GM12892 (cell line): Measurements from ENCODE around the gene HDAC10.
A peak's percentile ranks its signal among the peaks of the same experiment; 100 is the strongest.

Experiments
- DNase-seq: peaks from one replicate; pipeline ENCODE4 v3.0.0; 2011; ENCODE audit not compliant: insufficient read length
- FAIRE-seq: peaks from 2 replicates; lab custom pipeline; 2011; peaks lifted over from hg19 to GRCh38; lab: Jason Lieb, UNC
- POLR2A ChIP-seq: IDR thresholded peaks from 2 replicates; pipeline ENCODE4 v1.6.1; 2011; ENCODE audit warnings: low read depth, low read length, control low read depth
- POLR2AphosphoS5 ChIP-seq: IDR thresholded peaks from 2 replicates; pipeline ENCODE4 v1.6.1; 2011; ENCODE audit warnings: low read depth, low read length, control low read depth
- TAF1 ChIP-seq: IDR thresholded peaks from 2 replicates; pipeline ENCODE4 v1.6.1; 2011; ENCODE audit warnings: low read depth, mild to moderate bottlenecking, control low read depth, low read length, borderline replicate concordance

HDAC10 gene

DNA sequence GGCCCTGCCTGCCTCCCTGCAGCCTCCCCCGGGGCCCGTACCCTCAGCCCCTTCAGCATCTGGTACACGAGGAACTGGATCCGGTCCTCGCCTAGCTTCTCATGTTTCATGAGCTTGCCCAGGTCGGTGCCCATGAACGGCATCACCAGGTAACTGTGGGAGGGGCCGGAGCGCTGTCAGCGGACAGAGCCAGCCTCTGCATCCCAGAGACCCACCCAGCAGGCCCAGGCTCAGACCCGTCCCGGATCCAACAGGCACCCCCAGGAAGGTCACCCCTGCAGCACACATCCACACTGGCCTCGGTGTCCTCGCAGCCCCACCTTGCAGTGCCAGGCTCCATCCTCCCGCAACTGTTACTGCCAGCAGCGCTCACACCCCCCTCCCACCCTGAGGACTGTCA, 6.0 kb upstream of the HDAC10 start:
- FAIRE-seq: no peak
- TF ChIP-seq TAF1: no peak
- no peak for TF ChIP-seq POLR2AphosphoS5
- no peak for TF ChIP-seq POLR2A
- no peak for DNase-seq

DNA sequence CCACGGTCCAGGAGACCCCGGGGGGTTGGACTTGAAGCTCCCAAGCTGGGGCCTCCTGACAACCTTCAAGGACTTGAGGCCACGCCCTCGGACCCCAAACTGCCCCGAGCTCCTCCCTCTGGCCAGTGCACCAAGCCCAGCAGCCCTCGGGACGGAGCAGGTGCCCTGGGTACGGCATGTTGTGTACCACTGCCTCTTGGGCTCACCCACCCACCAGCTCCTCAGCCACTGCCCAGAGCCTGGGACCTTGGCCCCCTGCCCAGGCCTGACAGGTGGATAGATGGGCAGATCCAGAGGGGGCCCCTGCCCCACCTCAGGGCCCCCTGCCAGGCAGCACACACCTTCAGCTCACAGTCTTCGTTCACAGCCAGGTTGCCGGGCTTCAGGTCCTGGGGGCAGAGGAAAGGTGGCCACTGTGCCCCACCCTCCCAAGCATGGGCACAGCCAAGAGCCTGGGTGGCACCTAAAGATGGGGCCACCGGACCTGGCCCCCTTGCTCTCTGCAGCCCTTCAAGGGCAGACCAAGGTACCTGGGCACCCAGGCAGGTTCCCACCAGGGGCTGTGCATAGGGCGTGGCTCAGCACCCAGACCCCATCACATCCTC, 5.3 kb upstream of the HDAC10 start:
- TF ChIP-seq POLR2AphosphoS5 (no peak), TAF1 (no peak), POLR2A (no peak)
- DNase-seq: no peak
- no peak for FAIRE-seq

DNA sequence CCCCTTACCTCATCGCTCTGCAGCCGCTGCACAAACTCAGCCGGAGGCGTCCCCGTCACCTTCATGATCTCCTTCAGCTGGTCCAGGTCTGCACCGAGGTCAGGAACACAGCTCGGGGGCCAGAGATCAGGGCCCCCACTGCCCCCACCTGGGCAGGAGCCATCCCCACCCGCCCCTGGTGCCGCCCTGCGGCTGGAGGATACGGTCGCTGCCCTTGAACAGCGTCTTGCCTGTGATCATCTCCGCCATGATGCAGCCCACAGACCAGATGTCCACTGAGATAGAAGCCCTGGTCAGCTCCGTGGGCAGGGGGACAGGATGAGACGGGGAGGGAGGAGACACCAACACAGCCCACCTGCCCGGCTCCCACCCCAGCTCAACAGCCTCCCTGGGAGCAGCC, 4.5 kb upstream of the HDAC10 start:
- TF ChIP-seq TAF1 (no peak), POLR2A (no peak), POLR2AphosphoS5 (no peak)
- FAIRE-seq (no peak), DNase-seq (no peak)

DNA sequence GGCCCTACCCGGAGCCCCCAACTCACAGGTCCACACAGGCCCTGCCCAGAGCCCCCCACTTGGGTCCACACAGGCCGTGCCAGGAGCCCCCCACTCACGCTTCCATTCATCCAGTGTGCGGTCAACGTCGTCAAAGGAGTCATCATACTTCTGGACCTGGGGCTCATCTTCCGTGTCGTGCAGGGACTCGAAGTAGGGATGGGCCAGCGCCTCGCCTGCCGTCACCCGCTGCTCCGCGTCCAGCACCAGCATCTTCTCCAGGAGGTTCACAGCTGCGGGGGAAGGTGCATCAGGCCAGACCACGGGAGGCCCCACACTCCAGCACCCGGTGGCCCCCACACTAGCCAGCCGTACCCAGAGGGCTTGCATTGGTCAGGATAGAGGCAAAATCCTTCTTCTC, 4.0 kb upstream of the HDAC10 start:
- no peak for DNase-seq
- no peak for FAIRE-seq
- TF ChIP-seq POLR2AphosphoS5: no peak
- TF ChIP-seq TAF1: no peak
- no peak for TF ChIP-seq POLR2A

DNA sequence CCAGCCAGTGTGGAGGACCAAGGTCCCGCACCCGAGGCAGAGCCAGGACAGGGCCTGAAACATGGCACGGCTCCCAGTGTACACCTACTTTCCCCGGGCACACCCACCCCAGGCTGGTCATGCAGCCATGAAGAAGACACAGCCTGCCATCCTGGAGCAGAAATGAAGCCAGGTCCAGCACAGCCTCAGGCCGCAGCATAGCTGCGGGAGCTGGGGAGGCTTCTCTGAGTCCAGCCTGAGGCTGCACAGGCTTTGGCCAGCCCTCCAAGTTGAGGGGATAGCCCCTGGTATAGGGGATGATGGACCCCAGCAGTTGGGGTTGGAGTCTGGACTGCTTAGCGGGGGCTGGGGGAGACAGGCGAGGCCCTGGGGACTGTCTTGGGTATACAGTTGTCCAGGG, 2.9 kb upstream of the HDAC10 start:
- DNase-seq (no peak), FAIRE-seq (no peak)
- TF ChIP-seq POLR2A (no peak), TAF1 (no peak), POLR2AphosphoS5 (no peak)

DNA sequence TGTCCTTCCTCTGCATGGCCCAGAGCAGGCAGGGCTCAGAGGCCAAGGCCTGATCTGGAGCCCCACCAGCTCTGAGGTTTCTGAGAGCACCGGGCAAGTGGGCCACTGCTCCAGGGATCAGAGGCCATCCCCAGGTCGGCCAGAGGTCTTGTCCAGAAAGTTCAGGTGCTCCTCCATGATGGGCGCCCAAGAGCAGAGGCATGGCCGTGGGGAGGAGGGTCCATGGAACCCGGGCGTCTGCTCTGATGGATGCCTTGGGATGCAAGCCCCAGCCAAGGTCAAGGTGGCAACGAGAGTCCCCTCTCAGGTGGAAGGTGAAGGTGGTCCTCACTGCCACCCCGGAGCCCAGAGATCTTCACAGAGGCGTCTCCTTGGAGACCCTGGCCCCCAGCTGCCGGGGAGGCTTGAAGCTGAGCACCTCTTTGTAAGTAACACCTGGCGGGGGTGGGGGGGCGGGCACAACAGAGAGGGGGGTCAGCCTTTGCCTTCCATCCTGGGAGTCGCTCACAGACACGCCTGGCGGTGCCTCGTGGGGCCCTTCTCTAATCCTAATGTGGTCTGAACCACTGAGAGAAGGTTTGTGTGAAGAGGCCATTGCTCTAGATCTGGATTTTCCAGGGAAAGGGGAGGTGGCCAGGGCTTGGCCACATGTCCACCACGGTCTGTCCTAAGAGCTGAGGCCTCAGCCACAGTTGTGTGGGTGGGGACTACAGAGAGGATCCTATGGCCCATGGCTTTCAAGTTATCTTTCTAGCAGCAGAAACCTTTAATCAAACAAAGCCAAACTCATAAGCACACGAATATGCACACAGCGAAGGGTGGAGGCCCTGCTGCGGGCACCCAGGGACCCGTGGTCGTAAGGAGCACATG, 2.2 kb upstream of the HDAC10 start:
- FAIRE-seq (no peak), DNase-seq (no peak)
- TF ChIP-seq POLR2A (no peak), TAF1 (no peak), POLR2AphosphoS5 (no peak)

DNA sequence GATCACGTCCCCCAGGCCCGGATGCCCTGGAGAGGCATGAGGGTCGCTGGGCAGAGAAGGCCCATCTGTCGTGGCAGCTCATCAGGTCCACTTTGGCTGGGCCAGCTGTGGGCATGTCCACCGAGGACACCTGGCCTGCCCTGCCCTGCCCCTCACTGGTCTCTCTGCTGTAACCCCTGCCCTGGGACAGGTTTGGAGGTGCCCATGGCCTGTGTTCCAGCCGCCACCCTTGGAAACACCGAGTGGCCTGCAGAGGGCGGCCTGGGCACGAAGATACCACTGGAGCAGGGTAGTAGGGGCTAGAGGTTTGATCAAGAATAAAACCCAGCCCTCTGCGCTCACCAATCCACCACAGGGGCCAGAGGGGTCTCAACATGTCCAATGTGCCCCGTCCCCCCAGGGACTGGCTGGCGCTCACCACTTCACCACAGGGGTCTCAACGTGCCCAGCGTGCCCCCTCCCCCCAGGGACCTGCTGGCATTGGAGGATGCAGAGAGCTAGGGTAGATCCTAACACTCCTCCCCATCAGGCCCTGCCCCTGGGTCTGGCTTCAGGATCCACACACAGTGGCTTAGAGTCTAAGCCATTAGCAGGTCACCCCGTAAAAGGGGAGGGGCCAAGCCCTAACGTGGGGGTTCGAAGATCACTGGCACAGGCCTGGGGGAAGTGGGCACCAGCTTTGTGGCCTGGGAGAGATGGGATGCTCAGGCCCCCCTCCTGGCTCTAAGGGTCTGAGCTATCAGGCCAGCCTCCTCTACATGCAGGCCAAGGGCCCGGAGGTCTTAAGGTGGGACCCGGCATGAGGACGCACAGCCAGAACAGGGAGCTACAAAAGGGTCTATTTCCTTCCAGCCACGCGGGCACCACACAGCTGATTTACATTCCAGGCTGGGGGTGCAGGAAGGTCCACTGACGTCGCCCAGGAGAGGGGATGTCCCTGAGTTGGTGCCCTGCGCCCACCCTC, 1.3 kb upstream of the HDAC10 start:
- peak; percentile 78 for DNase-seq
- no peak for TF ChIP-seq POLR2A
- TF ChIP-seq TAF1: no peak
- no peak; the same call in 1 of the 2 replicates for TF ChIP-seq POLR2AphosphoS5
- peak; percentile 86 for FAIRE-seq

DNA sequence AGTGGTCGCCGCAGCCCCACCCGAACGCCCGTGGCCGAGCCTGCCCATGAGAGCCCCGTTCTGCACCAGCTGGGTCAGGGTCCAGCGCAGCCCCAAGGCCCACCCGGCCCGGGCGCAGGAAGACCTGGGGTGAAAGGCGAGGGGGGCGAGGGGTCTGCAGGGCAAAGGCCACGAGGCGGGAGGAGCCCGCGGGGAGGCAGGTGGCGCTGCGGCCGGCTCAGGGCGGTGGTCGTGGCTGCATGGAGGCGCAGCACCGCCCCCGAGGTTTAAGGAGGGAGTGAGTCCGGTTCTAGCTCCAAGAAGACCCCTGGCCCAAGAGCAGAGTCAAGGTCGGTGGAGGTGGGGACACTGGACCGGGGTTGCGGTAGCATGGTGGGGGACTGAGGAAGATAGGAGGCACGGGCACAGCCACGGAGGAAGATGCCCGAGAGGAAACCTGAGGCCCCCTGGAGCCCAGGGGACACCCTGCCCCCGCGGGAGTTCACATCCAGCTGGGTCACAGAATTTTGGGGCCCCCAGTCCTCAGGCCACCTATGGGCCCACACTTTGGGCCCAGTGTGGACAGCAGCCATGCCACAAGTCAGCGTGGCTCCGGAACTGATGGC, 514 bp upstream of the HDAC10 start:
- FAIRE-seq: no peak
- no peak for TF ChIP-seq POLR2A
- DNase-seq: no peak

DNA sequence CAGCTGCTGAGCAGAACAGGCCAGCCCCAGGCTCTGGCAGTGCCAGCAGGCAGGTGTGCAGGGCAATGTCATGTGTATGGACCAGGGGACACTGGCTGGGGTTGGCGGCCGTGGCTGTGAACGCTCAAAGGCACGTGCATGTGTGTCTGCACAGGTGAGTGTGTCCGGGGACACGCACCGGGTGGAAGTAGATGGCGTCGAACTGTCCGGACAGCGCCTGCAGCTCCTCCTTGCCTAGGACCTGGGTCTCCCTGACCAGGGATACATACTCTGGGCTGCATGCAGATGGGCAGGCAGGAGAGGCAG, 863 bp downstream of the HDAC10 start:
- FAIRE-seq (peak; percentile 93), DNase-seq (no peak)
- TF ChIP-seq POLR2AphosphoS5 (no peak; the same call in 1 of the 2 replicates), POLR2A (no peak), TAF1 (no peak)

DNA sequence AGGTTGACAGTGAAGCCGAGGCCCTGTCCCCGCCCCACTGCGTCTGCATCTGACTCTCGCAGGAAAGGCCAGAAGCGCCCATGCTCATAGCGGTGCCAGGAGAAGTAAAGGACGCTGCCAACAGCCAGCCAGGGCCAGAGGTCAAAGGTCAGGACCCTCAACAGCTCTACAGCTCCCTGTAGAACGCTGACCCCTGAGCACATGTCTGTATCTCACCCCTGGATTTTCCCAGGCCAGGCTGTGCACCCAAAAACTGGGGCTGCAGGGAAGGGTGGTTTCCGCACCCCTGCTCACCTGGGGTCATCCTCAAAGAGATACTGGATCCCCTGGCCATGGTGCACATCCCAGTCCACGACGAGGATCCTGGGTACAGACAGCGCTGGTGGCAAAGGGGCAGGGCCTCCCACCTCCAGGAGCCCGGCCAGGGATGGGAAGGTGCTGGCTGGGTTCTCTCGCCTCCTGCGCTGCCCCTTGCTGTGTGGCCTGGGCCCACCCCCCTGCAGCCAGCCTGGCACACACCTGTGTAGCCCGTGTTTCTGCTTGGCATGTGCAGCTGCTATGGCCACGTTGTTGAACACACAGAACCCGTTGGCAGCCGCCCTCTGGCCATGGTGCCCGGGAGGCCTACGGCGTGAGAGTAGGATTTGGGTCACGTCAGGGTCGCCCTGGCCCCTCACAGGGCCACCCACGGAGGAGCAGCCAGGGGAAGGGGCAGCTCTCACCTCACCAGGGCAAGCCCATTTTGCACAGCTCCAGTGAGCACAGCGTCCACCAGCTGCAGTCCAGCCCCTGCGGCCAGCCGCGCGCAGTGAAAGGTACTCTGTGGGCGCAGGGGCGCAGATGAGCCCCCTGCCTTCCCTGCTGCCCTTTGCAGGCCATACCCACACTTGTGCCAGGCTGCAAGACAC, 1.5 kb downstream of the HDAC10 start:
- DNase-seq (no peak), FAIRE-seq (no peak)
- no peak for TF ChIP-seq TAF1
- no peak for TF ChIP-seq POLR2A
- TF ChIP-seq POLR2AphosphoS5: no peak; the same call in 1 of the 2 replicates
